T47D (cell line): Measurements from ENCODE around the gene F11R.

Experiments
- DNase-seq, 2 experiments: peaks; one replicate each; pipeline versions ENCODE4 v3.0.0 to v3.0.0-alpha.2; 2011 to 2012; ENCODE audit warnings: low read depth in 1 of 2, low spot score in 1 of 2
- JUND ChIP-seq: IDR thresholded peaks from 2 replicates; pipeline ENCODE4 v1.6.1; 2012; ENCODE audit warnings: low read depth
- in situ Hi-C: cut with HindIII; loops from 2 replicates; pipeline ENCODE4 v1.10.0; 2016; ENCODE audit warnings: low sequenced_read_pairs, low pct_unique_long_range_greater_than_20kb

Gene F11R

DNA sequence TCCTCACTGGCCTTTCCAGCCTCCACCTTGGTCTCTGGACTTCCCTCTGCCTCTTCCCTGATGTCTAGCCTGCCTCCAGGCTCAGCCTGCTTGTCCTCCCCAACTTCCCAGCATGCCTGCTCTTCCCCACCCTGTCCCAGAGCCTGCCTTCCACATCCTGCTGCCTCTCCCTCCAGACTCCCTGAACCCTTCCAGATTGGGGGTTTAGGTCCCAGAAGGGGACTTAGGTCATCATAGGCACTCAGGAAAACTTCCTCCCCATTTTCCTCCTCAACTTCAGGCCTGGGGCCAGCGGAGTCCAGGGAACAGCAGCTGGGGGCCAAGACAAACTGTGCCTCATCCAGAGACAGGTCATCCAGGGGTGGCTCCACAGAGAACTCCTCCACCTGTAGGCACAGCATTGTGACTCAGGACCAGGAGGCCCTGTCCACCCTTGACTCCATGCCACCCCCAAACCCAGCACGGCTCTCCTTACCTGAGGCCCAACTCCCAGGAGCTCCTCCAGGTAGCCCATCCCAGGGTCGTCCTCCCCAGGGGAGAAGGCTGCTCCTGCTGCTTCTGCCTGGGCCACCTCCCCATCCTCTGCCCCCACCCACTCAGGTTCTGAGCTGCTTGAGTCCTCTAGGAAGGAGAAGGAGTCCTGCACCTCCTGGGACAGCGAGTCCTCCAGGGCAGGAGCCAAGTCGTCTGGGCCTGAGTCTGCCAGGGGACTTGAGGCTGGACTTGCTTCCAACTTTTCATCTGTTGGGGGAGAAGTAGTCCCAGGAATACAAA lies 28.2 kb upstream of the F11R start:
- DNase-seq: no peak
- in situ Hi-C loops: no loop called here
- no peak for TF ChIP-seq JUND

DNA sequence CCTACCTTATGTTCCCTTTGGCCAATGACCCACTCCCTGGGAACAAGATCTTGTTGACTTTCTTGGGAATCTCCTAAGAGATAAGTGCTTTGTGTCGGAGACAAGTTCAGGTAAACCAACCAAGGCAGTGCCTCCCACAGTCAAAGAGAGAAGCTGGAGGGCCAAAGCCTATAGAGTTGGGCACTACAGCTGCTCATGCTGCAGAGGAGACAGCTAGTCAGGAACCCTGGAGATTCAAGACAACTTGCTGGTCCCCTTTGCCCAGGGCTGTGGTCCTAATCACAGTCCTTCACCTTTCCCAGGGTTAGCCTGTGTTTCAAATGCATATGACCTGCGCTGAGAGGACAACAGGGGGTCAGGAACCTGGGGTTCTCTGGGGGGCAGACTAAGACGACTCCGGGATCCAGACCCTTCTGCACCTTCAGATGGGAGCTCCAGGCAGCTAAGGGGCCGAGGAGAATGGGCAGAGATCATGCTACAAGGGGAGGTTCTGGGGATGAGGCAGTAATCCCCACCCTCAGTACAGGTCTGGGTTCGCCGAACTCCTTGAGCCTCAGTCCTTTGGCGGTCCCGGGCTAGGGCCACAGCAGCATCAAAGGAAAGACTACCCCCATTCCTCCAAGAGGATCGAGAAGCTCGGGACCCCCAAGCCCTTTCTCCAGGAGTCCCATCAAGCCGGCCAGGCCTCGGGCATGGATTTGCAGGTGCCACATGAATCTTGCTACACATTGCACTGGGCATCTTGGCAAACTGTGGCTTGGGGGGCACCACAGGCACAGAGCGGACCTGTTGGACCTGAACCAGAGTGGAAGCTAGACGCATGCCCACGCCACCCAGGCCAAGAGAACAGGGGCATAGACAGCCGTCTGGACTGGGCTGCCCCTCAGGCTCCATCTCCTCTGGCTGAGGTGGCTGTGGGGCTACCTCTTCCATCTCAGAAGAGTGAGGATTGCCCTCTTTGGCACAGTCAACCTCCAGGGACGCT lies 26.8 kb upstream of the F11R start:
- no peak for TF ChIP-seq JUND
- in situ Hi-C loops: no loop called here
- no peak for DNase-seq

DNA sequence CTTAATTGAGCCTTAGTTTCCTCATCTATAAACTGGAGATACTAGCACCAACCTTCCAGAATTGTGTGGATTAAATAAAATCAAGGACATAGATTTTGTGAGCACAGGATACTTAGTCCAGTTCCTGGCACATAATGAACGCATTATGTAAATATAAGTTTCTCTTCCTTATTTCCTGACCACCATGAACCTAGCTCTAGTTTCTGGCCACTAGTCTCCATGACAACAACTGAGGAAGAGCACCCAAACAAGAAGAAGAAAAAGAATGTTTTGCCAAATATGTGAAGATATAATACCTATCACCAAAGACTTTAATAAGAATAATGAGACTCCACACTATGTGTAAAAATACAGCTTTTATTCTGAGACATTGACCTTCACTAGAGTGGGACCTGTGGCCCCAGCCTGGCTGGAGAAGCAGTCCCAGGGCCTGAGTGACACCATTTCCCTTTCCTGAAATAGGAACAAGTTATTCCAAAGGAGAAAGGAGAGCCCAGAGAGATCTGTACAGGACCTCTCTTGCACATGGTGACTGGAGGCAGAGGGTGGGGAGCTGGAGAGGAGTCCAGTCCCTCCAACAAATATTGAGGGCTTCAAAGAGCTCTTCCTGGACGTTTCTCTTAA lies 25.8 kb upstream of the F11R start:
- DNase-seq: no peak
- TF ChIP-seq JUND: no peak
- in situ Hi-C loops: no loop called here

DNA sequence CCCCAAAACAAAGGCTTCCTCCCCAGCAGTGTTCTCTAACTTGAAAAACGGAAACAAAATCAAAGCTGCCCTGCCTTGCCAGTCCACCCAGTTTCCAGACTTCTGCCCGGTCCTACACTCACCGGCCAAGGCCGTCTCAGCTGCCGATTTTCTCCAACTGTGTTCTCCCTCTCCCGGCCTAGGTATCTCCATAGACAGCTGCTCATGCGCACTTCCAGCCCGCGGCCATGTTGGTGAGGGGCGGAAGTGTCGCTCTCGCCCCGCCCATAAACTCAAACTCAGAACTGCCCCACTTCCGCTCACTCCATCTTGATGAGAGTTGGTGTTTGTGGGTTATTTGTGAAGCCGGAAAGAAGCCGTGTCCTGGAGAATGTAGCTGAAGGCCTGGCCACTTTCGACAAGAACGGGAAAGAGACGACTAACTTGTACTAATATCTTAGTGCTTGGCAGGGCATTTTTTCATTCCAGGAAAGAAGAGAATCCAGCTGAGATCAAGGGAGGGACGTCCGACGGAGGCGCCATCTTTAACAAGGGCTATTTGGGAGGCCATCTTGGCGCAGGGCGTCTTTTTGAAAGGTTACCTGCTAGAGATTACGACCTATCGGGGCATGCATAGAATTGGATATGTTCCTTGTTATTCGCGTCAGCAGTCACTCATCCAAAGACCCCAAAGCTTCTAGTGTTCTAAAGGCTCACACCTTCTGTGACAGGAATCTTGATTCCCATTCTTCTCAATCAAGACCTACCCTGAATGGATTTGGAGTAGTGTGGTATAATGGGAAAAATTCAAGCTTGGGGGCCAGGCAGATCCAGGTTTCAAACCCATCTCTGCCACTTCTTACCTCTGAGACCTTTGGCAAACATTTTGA lies 25.0 kb upstream of the F11R start, which contains the start of gene USF1:
TSS of gene USF1 (minus strand) at position 242 of the 869 bp plus-strand sequence. CDS start 2,702 bp downstream, outside the sequence.
- in situ Hi-C loops: no loop called here
- peak; percentile 93 to 98 for DNase-seq
- TF ChIP-seq JUND: no peak

DNA sequence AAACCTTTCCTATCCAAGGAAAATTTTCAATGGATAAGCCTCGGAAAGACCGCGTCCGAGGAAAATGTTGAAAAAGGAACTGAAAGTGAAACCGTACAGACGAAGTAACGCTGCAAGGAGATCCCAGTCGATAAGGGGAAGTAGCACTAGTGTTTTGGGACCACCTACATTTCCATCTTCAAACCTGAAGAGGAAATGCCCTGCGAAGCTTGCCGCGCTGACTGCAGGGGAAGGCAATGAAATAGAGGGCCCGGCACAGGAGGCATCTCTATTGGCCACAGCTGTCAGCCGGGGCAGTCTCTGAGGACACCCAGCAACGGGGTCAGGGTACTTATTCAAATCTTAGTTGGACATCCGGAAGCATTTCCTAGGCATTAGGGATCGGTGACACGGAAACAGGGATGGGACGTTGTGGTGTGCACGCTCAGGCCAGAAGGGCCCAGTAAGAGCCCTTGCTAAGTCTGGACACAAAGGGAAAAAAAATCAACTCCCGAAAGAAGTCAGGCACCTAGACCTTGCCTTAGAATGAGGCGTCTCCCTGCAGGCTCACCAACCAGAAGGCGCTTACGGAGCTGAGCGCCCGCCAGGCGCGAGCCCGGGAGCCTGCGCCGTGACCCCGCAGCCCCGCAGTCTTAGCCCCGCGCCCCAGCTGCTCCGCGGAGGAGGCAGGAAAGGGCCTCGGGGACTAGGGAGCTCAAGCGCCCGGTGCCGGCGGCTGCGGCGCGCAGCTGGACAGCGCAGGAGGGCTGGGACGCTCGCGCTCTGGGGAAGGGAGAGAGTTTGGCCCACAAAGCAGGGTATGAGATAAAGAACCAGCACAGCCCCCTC lies 24.2 kb upstream of the F11R start:
- in situ Hi-C loops: no loop called here
- peak; percentile 84 to 90 for DNase-seq

DNA sequence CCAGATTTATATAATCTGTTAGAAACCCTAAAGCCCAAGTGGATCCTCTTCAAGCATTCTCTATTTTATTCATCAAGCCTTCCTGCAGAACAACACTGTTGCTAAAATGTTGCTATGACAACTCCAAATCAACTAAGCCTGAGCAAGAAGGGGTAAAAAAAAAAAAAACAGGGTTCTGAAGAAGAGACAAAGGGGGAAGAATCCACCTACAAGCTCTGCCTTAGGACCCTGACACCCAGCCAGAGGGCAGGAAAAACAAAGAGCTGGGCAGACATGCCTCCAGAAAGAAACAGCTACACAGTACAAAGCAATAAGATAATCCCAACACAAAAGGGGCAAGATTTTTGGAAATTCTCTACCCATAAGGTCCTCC lies 23.6 kb upstream of the F11R start:
- no peak for DNase-seq
- in situ Hi-C loops: no loop called here
- no peak for TF ChIP-seq JUND

More for the DNA sequence above, 24.2 kb upstream of the F11R start:
- TF ChIP-seq JUND: no peak

DNA sequence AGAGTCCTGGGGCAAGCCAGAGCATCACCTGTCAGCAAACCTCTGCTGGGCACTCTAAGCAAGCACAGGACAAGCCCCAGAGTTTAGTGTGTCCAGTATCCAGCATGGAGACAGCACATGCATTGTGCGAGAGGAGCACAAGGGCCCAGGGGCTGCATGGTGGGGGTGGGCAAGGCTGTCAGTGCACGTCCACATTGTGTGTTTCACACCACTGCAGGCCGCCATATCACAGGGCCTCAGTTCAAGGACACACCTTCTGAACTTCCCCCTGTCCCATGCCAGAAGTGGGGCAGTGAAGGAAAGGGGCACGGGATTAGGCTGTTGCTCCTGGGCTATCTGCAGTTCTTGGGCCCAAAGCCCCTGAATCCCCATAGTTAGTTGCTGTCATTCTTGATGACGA lies 18.6 kb upstream of the F11R start:
- no peak for TF ChIP-seq JUND
- no peak for DNase-seq

DNA sequence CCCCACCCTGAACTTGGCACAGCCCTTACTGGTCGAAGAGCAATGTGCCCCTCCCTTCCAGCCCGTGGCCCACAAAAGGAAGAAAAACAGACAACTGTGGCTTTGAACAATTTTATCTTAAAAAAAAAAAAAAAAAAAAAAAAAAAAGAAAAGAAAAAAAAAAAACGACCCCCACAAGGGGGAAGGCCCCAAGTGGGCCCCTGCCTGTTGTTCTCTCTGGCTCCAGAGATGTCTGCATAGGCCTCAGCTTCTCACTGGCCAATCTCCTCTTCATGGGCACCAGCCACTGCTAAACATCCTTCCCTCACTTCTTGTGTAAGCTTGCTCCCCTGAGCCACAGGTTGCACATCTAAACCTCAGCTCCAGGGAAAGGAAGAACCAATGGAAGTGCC lies 18.2 kb upstream of the F11R start:
- peak in 1 of 2 experiments; percentile 39 for DNase-seq
- no peak for TF ChIP-seq JUND
- in situ Hi-C loops: no loop called here

More for the DNA sequence above, 18.6 kb upstream of the F11R start:
- in situ Hi-C loops: no loop called here

DNA sequence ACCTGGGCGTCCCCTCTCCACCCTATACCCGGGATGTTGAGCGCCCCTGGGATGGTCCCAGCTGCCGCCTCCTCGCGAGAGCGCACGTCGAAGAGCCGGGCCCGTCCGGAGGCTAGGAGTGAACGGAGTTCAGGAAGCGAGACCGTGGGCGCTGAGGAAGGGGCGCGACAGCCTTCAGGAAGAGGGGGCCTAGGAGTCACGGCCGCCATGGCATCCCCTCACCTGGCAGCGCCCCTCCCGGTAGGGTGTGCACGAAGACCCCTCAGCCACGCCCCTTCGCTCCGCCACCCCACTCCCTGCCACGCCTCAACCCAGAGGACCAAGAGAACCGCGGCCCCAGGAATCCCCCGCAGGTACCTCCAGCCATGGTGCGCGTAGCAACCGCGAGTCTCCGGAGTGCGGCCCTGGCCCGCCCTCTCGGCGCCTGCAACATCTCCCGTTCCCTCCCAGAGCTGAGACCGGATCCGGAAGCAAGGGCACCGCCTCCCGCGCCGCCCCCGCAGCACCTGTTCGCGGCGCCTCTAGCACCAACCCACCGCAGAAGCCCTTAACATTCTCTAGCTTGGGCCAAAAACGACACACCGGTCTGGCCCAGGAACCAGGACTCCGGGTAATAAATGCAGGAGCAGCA lies 17.7 kb upstream of the F11R start, which contains the start of gene TSTD1:
TSS of gene TSTD1 (minus strand) at position 442 of the 631 bp plus-strand sequence. CDS start at position 367, 75 bp downstream.
- in situ Hi-C loops: no loop called here
- peak; percentile 87 to 90 for DNase-seq
- TF ChIP-seq JUND: no peak

DNA sequence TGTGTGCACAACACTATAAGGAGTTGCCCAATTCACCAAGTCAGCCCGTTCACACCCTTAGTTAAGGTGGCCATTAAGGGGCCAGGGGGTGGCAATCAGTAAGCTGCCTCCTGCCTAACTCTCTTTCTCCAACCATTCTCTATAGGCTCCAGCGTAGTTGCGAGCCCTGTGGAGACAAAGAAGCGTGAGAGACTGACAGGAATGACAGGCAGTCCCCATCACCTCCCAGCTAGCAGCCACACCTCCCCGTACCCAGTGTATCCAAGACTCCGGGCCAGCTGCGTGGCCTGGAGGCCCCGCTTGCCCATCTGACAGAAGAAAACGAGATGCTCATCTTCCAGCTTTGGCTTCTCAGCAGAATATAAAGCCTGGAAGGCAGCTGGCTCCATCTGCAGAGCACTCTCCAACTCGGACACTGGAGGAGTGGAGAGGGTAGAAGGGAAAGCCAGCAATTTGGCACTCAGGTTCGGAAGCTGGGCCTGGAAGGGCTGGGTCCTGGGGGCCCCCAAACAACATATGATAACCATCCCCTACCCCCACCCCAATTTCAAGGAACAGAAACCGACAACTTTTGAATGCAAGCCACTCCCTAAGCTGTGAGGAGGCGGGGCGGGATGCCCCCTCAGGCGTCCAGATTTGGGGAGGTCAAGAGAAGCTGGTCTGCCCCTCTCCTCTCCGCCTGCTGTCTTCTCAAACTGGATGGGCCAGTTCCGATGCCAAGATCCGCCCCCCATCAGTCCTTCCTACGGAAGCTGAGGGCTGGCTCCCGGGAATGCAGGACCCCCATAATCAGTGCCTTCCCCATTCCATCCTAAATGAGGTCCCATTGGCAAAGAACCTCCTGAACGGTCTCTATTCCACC lies 16.9 kb upstream of the F11R start:
- peak in 1 of 2 experiments; percentile 84 for DNase-seq
- in situ Hi-C loops: no loop called here
- TF ChIP-seq JUND: no peak
